ENCODE results near the gene ITGAL. TPM values are rescaled to one million over a fixed set of nuclear protein-coding genes. Genes with fewer than 3 reads are reported as not detected.

ITGAL gene
- total and polyA plus RNA-seq, 2 of the 13 experiments (the other 11 are each of a cell fraction or from before 2014, with no cell fraction given): 0.86 to 1.2 TPM

DNA sequence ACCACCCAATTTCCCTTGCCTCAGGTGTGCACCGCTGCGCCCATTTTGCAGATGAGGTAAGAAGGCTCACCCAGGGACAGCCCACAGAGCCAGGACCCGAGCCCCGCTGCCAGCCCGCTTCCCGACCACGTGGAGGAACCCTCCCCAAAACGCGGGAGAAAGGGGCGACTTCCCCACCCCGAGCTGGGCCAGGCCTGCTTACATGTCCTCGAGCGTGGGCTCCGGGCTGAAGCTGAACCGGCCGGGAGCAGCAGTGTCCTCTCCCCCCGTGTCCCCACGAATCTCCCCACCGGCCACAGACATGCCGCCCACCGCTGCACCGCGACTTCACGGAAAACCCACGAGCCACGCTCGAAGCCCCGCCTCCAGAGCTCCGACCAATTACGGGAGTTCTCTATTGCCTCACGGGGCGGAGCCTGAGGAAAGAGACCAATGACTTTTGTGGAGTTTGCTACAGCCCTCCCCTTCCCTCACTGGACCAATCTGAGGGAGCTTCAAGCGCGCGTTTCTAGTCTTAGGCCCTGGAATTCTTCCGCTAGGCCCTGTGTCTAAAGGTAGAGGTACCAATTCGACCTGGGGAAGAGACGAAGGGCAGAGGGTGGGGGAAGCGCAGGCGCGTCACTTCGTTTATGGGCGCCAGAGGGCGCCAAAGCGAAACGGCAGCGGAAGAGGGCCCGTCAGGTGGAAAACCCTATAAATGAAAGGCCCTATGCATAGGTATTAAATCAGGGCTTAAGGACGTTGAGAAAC is 42.7 kb upstream of the ITGAL start, which contains the start of gene DCTPP1 (continued):
- TF ChIP-seq, protein P1, sequence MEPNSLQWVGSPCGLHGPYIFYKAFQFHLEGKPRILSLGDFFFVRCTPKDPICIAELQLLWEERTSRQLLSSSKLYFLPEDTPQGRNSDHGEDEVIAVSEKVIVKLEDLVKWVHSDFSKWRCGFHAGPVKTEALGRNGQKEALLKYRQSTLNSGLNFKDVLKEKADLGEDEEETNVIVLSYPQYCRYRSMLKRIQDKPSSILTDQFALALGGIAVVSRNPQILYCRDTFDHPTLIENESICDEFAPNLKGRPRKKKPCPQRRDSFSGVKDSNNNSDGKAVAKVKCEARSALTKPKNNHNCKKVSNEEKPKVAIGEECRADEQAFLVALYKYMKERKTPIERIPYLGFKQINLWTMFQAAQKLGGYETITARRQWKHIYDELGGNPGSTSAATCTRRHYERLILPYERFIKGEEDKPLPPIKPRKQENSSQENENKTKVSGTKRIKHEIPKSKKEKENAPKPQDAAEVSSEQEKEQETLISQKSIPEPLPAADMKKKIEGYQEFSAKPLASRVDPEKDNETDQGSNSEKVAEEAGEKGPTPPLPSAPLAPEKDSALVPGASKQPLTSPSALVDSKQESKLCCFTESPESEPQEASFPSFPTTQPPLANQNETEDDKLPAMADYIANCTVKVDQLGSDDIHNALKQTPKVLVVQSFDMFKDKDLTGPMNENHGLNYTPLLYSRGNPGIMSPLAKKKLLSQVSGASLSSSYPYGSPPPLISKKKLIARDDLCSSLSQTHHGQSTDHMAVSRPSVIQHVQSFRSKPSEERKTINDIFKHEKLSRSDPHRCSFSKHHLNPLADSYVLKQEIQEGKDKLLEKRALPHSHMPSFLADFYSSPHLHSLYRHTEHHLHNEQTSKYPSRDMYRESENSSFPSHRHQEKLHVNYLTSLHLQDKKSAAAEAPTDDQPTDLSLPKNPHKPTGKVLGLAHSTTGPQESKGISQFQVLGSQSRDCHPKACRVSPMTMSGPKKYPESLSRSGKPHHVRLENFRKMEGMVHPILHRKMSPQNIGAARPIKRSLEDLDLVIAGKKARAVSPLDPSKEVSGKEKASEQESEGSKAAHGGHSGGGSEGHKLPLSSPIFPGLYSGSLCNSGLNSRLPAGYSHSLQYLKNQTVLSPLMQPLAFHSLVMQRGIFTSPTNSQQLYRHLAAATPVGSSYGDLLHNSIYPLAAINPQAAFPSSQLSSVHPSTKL (CRISPR knock-in tag; IDR thresholded peaks at IDR 0.05): peak; percentile 79
- TF ChIP-seq, protein P2, sequence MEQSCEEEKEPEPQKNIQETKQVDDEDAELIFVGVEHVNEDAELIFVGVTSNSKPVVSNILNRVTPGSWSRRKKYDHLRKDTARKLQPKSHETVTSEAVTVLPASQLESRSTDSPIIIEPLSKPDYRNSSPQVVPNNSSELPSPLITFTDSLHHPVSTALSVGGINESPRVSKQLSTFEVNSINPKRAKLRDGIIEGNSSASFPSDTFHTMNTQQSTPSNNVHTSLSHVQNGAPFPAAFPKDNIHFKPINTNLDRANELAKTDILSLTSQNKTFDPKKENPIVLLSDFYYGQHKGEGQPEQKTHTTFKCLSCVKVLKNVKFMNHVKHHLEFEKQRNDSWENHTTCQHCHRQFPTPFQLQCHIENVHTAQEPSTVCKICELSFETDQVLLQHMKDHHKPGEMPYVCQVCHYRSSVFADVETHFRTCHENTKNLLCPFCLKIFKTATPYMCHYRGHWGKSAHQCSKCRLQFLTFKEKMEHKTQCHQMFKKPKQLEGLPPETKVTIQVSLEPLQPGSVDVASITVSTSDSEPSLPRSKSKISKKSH (CRISPR knock-in tag; IDR thresholded peaks at IDR 0.05; ENCODE audit: borderline replicate concordance): peak; percentile 87
- TF ChIP-seq CAMTA2 (CRISPR knock-in tag; IDR thresholded peaks at IDR 0.05; ENCODE audit: borderline replicate concordance): no peak; the same call in 1 of the 2 replicates
- TF ChIP-seq MTA1 (CRISPR knock-in tag; IDR thresholded peaks at IDR 0.05; ENCODE audit: borderline replicate concordance): peak; percentile 82
- TF ChIP-seq MXI1 (IDR thresholded peaks at IDR 0.05; ENCODE audit: borderline replicate concordance, low read depth, low read length): peak; percentile 85; the same call in 1 of the 3 replicates
- TF ChIP-seq CREB1 (IDR thresholded peaks at IDR 0.05): peak; percentile 80
- TF ChIP-seq CREB1 (CRISPR knock-in tag; IDR thresholded peaks at IDR 0.05): peak; percentile 93
- peak; percentile 99 for TF ChIP-seq REPIN1 (CRISPR knock-in tag; IDR thresholded peaks at IDR 0.05; ENCODE audit: borderline replicate concordance, low read depth)
- TF ChIP-seq, protein P3, sequence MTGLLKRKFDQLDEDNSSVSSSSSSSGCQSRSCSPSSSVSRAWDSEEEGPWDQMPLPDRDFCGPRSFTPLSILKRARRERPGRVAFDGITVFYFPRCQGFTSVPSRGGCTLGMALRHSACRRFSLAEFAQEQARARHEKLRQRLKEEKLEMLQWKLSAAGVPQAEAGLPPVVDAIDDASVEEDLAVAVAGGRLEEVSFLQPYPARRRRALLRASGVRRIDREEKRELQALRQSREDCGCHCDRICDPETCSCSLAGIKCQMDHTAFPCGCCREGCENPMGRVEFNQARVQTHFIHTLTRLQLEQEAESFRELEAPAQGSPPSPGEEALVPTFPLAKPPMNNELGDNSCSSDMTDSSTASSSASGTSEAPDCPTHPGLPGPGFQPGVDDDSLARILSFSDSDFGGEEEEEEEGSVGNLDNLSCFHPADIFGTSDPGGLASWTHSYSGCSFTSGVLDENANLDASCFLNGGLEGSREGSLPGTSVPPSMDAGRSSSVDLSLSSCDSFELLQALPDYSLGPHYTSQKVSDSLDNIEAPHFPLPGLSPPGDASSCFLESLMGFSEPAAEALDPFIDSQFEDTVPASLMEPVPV (CRISPR knock-in tag; IDR thresholded peaks at IDR 0.05): peak; percentile 96
- peak; percentile 97 for TF ChIP-seq SP4 (CRISPR knock-in tag; IDR thresholded peaks at IDR 0.05)
- TF ChIP-seq ZNF788 (CRISPR knock-in tag; IDR thresholded peaks at IDR 0.05; ENCODE audit: borderline replicate concordance): peak; percentile 91; the same call in 1 of the 2 replicates
- TF ChIP-seq FOXC1 (CRISPR knock-in tag; IDR thresholded peaks at IDR 0.05; ENCODE audit: borderline replicate concordance): no peak
- peak; percentile 91 for TF ChIP-seq SMAD3 (CRISPR knock-in tag; IDR thresholded peaks at IDR 0.05)
- TF ChIP-seq, protein P4, sequence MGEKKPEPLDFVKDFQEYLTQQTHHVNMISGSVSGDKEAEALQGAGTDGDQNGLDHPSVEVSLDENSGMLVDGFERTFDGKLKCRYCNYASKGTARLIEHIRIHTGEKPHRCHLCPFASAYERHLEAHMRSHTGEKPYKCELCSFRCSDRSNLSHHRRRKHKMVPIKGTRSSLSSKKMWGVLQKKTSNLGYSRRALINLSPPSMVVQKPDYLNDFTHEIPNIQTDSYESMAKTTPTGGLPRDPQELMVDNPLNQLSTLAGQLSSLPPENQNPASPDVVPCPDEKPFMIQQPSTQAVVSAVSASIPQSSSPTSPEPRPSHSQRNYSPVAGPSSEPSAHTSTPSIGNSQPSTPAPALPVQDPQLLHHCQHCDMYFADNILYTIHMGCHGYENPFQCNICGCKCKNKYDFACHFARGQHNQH (CRISPR knock-in tag; IDR thresholded peaks at IDR 0.05): peak; percentile 93
- no peak for TF ChIP-seq ZNF234 (CRISPR knock-in tag; conservative IDR thresholded peaks at IDR 0.05)
- TF ChIP-seq, protein P5, sequence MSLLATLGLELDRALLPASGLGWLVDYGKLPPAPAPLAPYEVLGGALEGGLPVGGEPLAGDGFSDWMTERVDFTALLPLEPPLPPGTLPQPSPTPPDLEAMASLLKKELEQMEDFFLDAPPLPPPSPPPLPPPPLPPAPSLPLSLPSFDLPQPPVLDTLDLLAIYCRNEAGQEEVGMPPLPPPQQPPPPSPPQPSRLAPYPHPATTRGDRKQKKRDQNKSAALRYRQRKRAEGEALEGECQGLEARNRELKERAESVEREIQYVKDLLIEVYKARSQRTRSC (CRISPR knock-in tag; IDR thresholded peaks at IDR 0.05; ENCODE audit: low read depth): no peak
- TF ChIP-seq, protein P6, sequence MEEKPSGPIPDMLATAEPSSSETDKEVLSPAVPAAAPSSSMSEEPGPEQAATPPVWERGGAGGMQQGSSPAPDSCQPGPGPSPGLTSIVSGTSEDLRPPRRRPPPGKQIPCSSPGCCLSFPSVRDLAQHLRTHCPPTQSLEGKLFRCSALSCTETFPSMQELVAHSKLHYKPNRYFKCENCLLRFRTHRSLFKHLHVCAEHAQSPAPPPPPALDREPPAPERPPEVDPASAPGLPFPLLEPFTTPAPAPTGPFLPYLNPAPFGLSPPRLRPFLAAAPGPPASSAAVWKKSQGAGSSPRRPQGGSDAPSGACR (CRISPR knock-in tag; IDR thresholded peaks at IDR 0.05): 0 out of 2 replicates have a peak, but pooled peaks have one; percentile 76
- TF ChIP-seq YEATS2 (CRISPR knock-in tag; IDR thresholded peaks at IDR 0.05; ENCODE audit: borderline replicate concordance): peak; percentile 94
